Hepatocyte (in vitro differentiated cells): ENCODE results near the gene MACROD2. TPM values are rescaled to one million over a fixed set of nuclear protein-coding genes. Genes with fewer than 3 reads are reported as not detected.

ENCODE experiments used
- DNase-seq: peaks from one replicate; pipeline ENCODE4 v3.0.0-alpha.2; 2016; ENCODE audit warnings: low spot score
- H2AFZ ChIP-seq: fragments of 200-600 bp; sonication (generic); 2 replicates; pipeline ENCODE4 v1.6.0; 2016; ENCODE audit warnings: antibody characterized with exemption, mild to moderate bottlenecking
- H3K27ac ChIP-seq: fragments of 200-600 bp; sonication (generic); 2 replicates; pipeline ENCODE4 v1.5.1; 2016; ENCODE audit warnings: mild to moderate bottlenecking
- H3K27me3 ChIP-seq: fragments of 200-600 bp; sonication (generic); 2 replicates; pipeline ENCODE4 v1.6.1; 2016
- H3K36me3 ChIP-seq: fragments of 200-600 bp; sonication (generic); replicated peaks from 2 replicates; pipeline ENCODE4 v1.5.1; 2016; ENCODE audit warnings: low read depth; ENCODE audit not compliant: insufficient read depth
- H3K4me1 ChIP-seq: fragments of 200-600 bp; sonication (generic); 2 replicates; pipeline ENCODE4 v1.5.1; 2016; ENCODE audit warnings: mild to moderate bottlenecking, moderate library complexity; ENCODE audit not compliant: insufficient read depth
- H3K4me2 ChIP-seq: fragments of 200-600 bp; sonication (generic); 2 replicates; pipeline ENCODE4 v1.6.0; 2016
- H3K4me3 ChIP-seq: fragments of 200-600 bp; sonication (generic); 2 replicates; pipeline ENCODE4 v1.5.1; 2016; ENCODE audit warnings: mild to moderate bottlenecking
- H3K79me2 ChIP-seq: fragments of 200-600 bp; sonication (generic); 2 replicates; pipeline ENCODE4 v1.6.0; 2017; ENCODE audit warnings: mild to moderate bottlenecking
- H3K9me2 ChIP-seq: fragments of 200-600 bp; sonication (generic); replicated peaks from 2 replicates; pipeline ENCODE4 v1.6.0; 2017; ENCODE audit warnings: mild to moderate bottlenecking; ENCODE audit not compliant: insufficient read depth
- H3K9me3 ChIP-seq: fragments of 200-600 bp; sonication (generic); 2 replicates; pipeline ENCODE4 v1.5.1; 2016; ENCODE audit warnings: low read depth, mild to moderate bottlenecking
- H4K20me1 ChIP-seq: fragments of 200-600 bp; sonication (generic); 2 replicates; pipeline ENCODE4 v1.6.0; 2016; ENCODE audit warnings: mild to moderate bottlenecking; ENCODE audit not compliant: insufficient read depth, poor library complexity, severe bottlenecking
- EZH2 ChIP-seq: fragments of 200-600 bp; sonication (generic); IDR thresholded peaks from 2 replicates; pipeline ENCODE4 v1.6.1; 2016; ENCODE audit warnings: antibody characterized with exemption, mild to moderate bottlenecking, borderline replicate concordance
- EZH2phosphoT487 ChIP-seq: fragments of 200-600 bp; sonication (generic); IDR thresholded peaks from one replicate; pipeline ENCODE4 v1.6.1; 2018; ENCODE audit warnings: antibody characterized with exemption, mild to moderate bottlenecking, low read depth, moderate library complexity; ENCODE audit not compliant: unreplicated experiment, severe bottlenecking
- WGBS: methylation state at CpG from one replicate; pipeline ENCODE4 v1.1.6; 2016; ENCODE audit warnings: low lambda C conversion rate; ENCODE audit errors: missing lambda C conversion rate; 5-methylcytosine and 5-hydroxymethylcytosine counted together
- polyA plus RNA-seq: library from polyadenylated mRNA; unstranded; fragments of >200 nt; fragmentation: Nextera tagmentation; extraction: Ambion mirVana; gene quantifications from 2 replicates; pipeline ENCODE4 v1.2.1, GENCODE V29; 2016
- total RNA-seq: library from RNA; depleted of rRNA; stranded (reverse); fragments of >200 nt; gene quantifications from 2 replicates; pipeline ENCODE4 v1.2.3, GENCODE V29; 2014
- TF ChIP-seq, protein P1 (sequence below): fragments of 200-600 bp; sonication (generic); IDR thresholded peaks from 2 replicates; pipeline ENCODE4 v1.5.1; 2016; ENCODE audit warnings: antibody characterized with exemption, mild to moderate bottlenecking; ENCODE audit not compliant: poor library complexity

Gene MACROD2
- total and polyA plus RNA-seq, 2 experiments from 2014 or later, result 2.4 to 3.1 TPM

DNA sequence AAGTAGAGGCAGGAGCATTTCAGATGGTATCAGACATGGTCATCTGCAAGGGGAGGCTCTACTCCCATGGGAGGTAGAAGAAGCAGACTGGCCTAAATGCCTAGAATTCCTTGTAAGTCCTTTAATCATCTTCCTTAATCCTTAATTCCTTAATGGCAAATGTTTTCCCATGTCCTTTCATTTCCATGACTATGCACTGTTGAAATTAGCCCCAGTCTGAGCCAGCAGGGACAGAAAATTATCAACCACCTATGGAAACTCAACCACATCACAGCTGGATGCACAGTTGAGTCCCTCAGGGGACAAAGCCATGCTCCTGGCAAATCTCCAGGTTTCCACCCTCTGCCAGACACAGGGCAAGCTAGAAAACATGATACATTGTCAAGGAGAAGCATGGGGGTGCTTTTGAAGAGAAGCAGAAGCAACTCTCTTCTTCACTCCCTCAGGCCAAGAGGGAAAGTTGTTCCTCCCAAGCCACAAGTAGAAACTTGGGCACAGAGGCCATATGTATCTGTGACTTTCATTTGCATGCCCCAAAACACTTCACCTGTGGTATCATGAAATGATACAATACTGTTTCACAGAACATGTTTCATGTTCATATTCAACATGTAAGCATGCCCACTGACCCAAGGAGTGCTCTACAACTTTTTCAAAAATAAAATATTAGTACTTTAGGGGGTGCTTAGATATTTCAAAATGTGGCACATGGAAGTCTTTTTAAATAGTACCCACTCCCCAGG is 1894.4 kb downstream of the MACROD2 start:
- H2AFZ ChIP-seq, result no peak overlapping the region
- H3K36me3 ChIP-seq, result no peaks in the 10 kb centered on the region
- no peak overlapping the region for H3K27ac ChIP-seq
- H3K79me2 ChIP-seq, result no peaks in the 10 kb centered on the region
- no peaks in the 10 kb centered on the region for H3K9me2 ChIP-seq
- H3K4me1 ChIP-seq, result no peaks in the 10 kb centered on the region
- H4K20me1 ChIP-seq, result no peaks in the 10 kb centered on the region
- H3K9me3 ChIP-seq, result no peaks in the 10 kb centered on the region
- H3K4me3 ChIP-seq, result no peak overlapping the region
- no peak overlapping the region for H3K4me2 ChIP-seq
- no peaks in the 10 kb centered on the region for H3K27me3 ChIP-seq
- DNase-seq, result peak; percentile 19
- no peak for TF ChIP-seq EZH2
- TF ChIP-seq, protein P1, sequence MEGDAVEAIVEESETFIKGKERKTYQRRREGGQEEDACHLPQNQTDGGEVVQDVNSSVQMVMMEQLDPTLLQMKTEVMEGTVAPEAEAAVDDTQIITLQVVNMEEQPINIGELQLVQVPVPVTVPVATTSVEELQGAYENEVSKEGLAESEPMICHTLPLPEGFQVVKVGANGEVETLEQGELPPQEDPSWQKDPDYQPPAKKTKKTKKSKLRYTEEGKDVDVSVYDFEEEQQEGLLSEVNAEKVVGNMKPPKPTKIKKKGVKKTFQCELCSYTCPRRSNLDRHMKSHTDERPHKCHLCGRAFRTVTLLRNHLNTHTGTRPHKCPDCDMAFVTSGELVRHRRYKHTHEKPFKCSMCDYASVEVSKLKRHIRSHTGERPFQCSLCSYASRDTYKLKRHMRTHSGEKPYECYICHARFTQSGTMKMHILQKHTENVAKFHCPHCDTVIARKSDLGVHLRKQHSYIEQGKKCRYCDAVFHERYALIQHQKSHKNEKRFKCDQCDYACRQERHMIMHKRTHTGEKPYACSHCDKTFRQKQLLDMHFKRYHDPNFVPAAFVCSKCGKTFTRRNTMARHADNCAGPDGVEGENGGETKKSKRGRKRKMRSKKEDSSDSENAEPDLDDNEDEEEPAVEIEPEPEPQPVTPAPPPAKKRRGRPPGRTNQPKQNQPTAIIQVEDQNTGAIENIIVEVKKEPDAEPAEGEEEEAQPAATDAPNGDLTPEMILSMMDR, result no peak
- no peak for TF ChIP-seq EZH2phosphoT487

DNA sequence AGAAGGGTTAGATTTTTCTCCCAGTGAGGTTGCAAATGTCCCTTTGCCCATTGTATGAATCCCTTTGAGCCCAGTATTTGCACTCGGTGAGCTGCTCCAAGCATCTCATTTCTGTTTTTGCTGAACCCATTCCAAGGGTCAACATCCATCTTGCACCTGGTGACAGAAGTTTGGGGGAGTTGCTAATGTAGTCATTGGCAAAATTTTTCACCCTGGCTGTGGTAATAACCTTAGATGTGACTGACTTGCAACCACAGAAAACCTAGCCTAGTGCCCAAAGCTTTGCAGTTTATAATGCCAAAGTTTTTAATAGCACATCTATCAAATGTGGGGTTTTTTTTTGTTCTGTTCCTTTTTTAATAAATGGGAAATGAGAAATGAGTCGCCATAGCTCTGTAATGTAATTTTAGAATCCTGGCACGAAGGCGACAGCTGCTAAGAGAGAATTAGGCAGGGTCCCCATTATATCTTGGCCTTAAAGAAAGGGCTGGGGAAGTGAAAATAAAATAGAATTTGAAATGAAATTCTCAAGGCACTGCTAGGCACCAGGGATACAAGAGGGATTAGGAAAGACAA is 1895.2 kb downstream of the MACROD2 start:
- no peak overlapping the region for H3K4me3 ChIP-seq
- H3K27ac ChIP-seq, result no peak overlapping the region
- WGBS, result 92% methylated on average over 4 of the region's 4 CpGs
- no peak overlapping the region for H2AFZ ChIP-seq
- H3K27me3 ChIP-seq, result no peaks in the 10 kb centered on the region
- H3K36me3 ChIP-seq, result no peaks in the 10 kb centered on the region
- no peaks in the 10 kb centered on the region for H3K4me1 ChIP-seq
- TF ChIP-seq EZH2phosphoT487, result no peak
- TF ChIP-seq EZH2, result no peak
- TF ChIP-seq, protein P1, result no peak
- H4K20me1 ChIP-seq, result no peaks in the 10 kb centered on the region
- H3K9me2 ChIP-seq, result no peaks in the 10 kb centered on the region
- H3K79me2 ChIP-seq, result no peaks in the 10 kb centered on the region
- H3K4me2 ChIP-seq, result no peak overlapping the region
- DNase-seq, result no peak
- H3K9me3 ChIP-seq, result no peaks in the 10 kb centered on the region

DNA sequence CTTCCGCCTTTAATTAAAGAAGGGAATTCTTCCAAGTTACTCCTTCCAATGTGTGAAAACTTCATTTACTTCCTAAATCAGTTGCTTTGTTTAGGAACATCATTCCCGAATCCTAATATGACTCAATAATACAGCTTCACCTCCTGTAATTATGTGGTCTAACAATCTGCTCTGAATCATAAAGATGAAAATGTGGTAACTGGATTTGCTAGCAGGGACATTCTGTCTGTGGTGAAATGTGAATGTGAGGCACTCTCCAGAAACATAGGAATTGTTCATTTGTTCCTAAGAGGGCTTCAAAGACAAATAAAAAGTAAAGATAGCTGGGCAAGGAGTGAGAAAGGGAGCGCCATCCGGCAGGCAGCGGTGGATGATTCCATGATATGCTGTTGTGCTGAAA is 1899.8 kb downstream of the MACROD2 start:
- no peak for DNase-seq
- Histone ChIP-seq H3K79me2 (no peaks in the 10 kb centered on the region), H3K27ac (no peak overlapping the region), H3K36me3 (no peaks in the 10 kb centered on the region), H3K4me2 (no peak overlapping the region), H2AFZ (no peak overlapping the region), H3K4me3 (no peak overlapping the region), H3K9me3 (no peaks in the 10 kb centered on the region), H3K9me2 (no peaks in the 10 kb centered on the region), H3K4me1 (no peaks in the 10 kb centered on the region), H3K27me3 (no peaks in the 10 kb centered on the region), H4K20me1 (no peaks in the 10 kb centered on the region)
- no peak for TF ChIP-seq EZH2phosphoT487
- TF ChIP-seq, protein P1, result no peak
- TF ChIP-seq EZH2, result no peak
- WGBS, result 92% methylated on average over 5 of the region's 5 CpGs
